Left ventricle myocardium inferior (tissue), 1 donor: Measurements from ENCODE around the gene ATG9B. TPM values are rescaled to one million over a fixed set of nuclear protein-coding genes. Genes with fewer than 3 reads are reported as not detected.
A peak's percentile ranks its signal among the peaks of the same experiment; 100 is the strongest.

Experiments used
- DNase-seq: peaks from one replicate; pipeline ENCODE4 v3.0.0-alpha.2; 2020
- H3K27ac ChIP-seq: fragments of 200-600 bp; replicated peaks from 2 replicates; pipeline ENCODE4 v1.8.0; 2021
- H3K27me3 ChIP-seq: fragments of 200-600 bp; 2 replicates; pipeline ENCODE4 v1.8.0; 2021; ENCODE audit warnings: low read depth
- H3K36me3 ChIP-seq: fragments of 200-600 bp; 2 replicates; pipeline ENCODE4 v1.8.0; 2021
- H3K4me1 ChIP-seq: fragments of 200-600 bp; 2 replicates; pipeline ENCODE4 v1.8.0; 2021
- H3K4me3 ChIP-seq: fragments of 200-600 bp; 2 replicates; pipeline ENCODE4 v1.8.0; 2021; ENCODE audit warnings: mild to moderate bottlenecking, moderate library complexity
- H3K9me3 ChIP-seq: fragments of 200-600 bp; replicated peaks from 2 replicates; pipeline ENCODE4 v1.8.0; 2021
- CTCF ChIP-seq: fragments of 200-600 bp; IDR thresholded peaks from 2 replicates; pipeline ENCODE4 v1.8.0; 2021; ENCODE audit warnings: antibody characterized with exemption, mild to moderate bottlenecking, borderline replicate concordance
- intact Hi-C: fragments of 100-400 bp; cut with micrococcal nuclease; formaldehyde crosslinking; loops from one replicate; pipeline ENCODE4 v1.11.0; 2022
- total RNA-seq: library from RNA; stranded (reverse); fragmentation: NEBNext Ultra II Directional; extraction: Animal tissue kit (Norgen Biotek cat#: 25700); gene quantifications from one replicate; pipeline ENCODE4 v1.2.1, GENCODE V29; 2021
- donor health status: DM: no; HTN: yes; CAD: no; lungs with severe emphysema.

The ATG9B gene
- total RNA-seq, 1 donor from 2014 or later = not detected

DNA sequence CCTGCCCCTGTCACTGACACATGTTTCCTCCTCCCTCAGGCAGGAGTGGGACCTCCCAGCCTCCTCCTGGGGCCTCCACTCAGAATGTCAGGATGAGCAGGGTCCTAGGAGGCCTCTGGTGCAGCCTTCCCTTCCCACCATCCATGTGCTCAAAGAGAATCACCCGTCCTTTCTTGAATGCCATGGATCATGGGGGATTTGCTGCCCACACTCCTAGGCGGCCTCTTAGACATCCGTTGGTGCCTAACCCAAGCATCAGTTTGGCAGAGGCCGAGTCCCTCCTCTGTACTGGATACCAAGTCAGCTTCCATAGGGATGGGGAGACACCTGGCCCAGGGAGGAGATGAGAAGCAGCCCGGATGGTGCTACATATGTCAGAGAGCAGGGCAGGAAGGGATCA lies 26.5 kb downstream of the ATG9B start:
- no peak for TF ChIP-seq CTCF
- intact Hi-C loops = no loop called here
- Histone ChIP-seq H3K9me3 (no peaks in the 10 kb centered on the region), H3K4me3 (no peak overlapping the region), H3K27me3 (no peaks in the 10 kb centered on the region), H3K27ac (no peak overlapping the region), H3K36me3 (peaks cover 8% of the 10 kb centered on the region), H3K4me1 (peaks cover 31% of the 10 kb centered on the region)
- DNase-seq = no peak

DNA sequence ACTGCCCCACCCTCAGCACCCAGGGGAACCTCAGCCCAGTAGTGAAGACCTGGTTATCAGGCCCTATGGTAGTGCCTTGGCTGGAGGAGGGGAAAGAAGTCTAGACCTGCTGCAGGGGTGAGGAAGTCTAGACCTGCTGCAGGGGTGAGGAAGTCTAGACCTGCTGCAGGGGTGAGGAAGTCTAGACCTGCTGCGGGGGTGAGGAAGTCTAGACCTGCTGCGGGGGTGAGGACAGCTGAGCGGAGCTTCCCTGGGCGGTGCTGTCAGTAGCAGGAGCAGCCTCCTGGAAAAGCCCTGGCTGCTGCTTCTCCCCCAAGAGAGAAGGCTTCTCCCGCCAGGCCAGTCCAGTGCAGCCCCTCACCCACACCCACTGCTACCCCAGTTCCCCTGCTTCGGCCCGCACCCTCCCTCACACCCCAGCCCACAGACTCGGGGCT lies 27.2 kb downstream of the ATG9B start:
- Histone ChIP-seq H3K4me1 (peaks cover 38% of the 10 kb centered on the region), H3K9me3 (no peaks in the 10 kb centered on the region), H3K27me3 (no peaks in the 10 kb centered on the region), H3K27ac (peak overlapping the region; percentile 0), H3K4me3 (no peak overlapping the region), H3K36me3 (peaks cover 8% of the 10 kb centered on the region)
- intact Hi-C loops = no loop called here
- DNase-seq = no peak
- no peak for TF ChIP-seq CTCF

DNA sequence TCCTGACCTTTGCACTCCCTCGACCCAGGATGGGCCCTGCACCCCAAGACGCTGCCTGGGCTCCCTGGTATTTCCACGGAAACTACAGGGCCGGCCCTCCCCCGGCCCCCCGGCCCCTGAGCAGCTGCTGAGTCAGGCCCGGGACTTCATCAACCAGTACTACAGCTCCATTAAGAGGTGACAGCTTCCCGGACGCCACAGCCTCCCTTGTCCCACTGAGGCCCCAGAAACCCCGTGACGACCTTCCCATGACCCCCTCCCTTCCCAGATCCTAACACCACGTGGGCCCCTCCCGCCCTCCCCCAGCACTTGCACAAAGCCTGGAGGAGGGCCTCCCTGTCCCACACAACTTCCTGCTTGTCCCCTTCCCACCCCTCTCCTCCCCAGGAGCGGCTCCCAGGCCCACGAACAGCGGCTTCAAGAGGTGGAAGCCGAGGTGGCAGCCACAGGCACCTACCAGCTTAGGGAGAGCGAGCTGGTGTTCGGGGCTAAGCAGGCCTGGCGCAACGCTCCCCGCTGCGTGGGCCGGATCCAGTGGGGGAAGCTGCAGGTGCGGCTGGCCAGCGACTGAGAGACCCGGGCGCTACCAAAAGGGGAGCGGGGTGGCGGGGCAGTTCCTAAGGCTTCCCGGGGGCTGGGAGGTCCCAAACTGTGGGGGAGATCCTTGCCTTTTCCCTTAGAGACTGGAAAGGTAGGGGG lies 27.8 kb downstream of the ATG9B start:
- Histone ChIP-seq H3K4me1 (peaks cover 44% of the 10 kb centered on the region), H3K27me3 (no peaks in the 10 kb centered on the region), H3K4me3 (peak overlapping the region; percentile 30), H3K36me3 (peaks cover 8% of the 10 kb centered on the region), H3K27ac (peak overlapping the region; percentile 0), H3K9me3 (no peaks in the 10 kb centered on the region)
- intact Hi-C loops = no loop called here
- DNase-seq = no peak
- no peak for TF ChIP-seq CTCF

- H3K27ac ChIP-seq = peak overlapping the region; percentile 92
- intact Hi-C loops = no loop called here
Observed at GRCh38 chr7:150994838-150995510, 29.3 kb downstream of the ATG9B start.

More at GRCh38 chr7:150994838-150995510, 29.3 kb downstream of the ATG9B start:
- DNase-seq = no peak
- Histone ChIP-seq H3K27me3 (no peaks in the 10 kb centered on the region), H3K4me1 (peaks cover 51% of the 10 kb centered on the region), H3K9me3 (no peaks in the 10 kb centered on the region), H3K4me3 (peak overlapping the region; percentile 69), H3K36me3 (no peaks in the 10 kb centered on the region)
- no peak for TF ChIP-seq CTCF
